ENCODE data around the gene CARD9.

Gene CARD9

GRCh38 chr9:136376457-136376856 is 3.0 kb upstream of the CARD9 start:
- no peak for TF ChIP-seq CTCF (IDR thresholded peaks at IDR 0.05; ENCODE audit: low read depth, low read length, missing control alignments)
- in situ Hi-C loops (cut with HindIII; ENCODE audit: low sequenced_read_pairs) = no loop called here

GRCh38 chr9:136375096-136375495 is 1.6 kb upstream of the CARD9 start:
- in situ Hi-C loops (cut with HindIII; ENCODE audit: low sequenced_read_pairs) = no loop called here
- H3K4me3 ChIP-seq (ENCODE audit: low read depth, low read length) = no peak overlapping the region
- TF ChIP-seq CTCF (IDR thresholded peaks at IDR 0.05; ENCODE audit: low read depth, low read length, missing control alignments) = no peak
- DNase-seq (ENCODE audit: low read depth) = no peak

More at GRCh38 chr9:136376457-136376856, 3.0 kb upstream of the CARD9 start:
- H3K4me3 ChIP-seq (ENCODE audit: low read depth, low read length) = no peak overlapping the region
- no peak for DNase-seq (ENCODE audit: low read depth)

GRCh38 chr9:136374183-136374575 is 710 bp upstream of the CARD9 start:
- no peak overlapping the region for H3K4me3 ChIP-seq (ENCODE audit: low read depth, low read length)
- no peak for DNase-seq (ENCODE audit: low read depth)
- in situ Hi-C loops (cut with HindIII; ENCODE audit: low sequenced_read_pairs) = no loop called here
- no peak for TF ChIP-seq CTCF (IDR thresholded peaks at IDR 0.05; ENCODE audit: low read depth, low read length, missing control alignments)

GRCh38 chr9:136372561-136373299 is 739 bp downstream of the CARD9 start:
- in situ Hi-C loops (cut with HindIII; ENCODE audit: low sequenced_read_pairs) = no loop called here
- no peak for TF ChIP-seq CTCF (IDR thresholded peaks at IDR 0.05; ENCODE audit: low read depth, low read length, missing control alignments)
- H3K4me3 ChIP-seq (ENCODE audit: low read depth, low read length) = no peak overlapping the region
- DNase-seq (ENCODE audit: low read depth) = peak; percentile 8

GRCh38 chr9:136372006-136372405 is 1.5 kb downstream of the CARD9 start:
- H3K4me3 ChIP-seq (ENCODE audit: low read depth, low read length) = no peak overlapping the region
- in situ Hi-C loops (cut with HindIII; ENCODE audit: low sequenced_read_pairs) = no loop called here
- no peak for TF ChIP-seq CTCF (IDR thresholded peaks at IDR 0.05; ENCODE audit: low read depth, low read length, missing control alignments)
- no peak for DNase-seq (ENCODE audit: low read depth)

GRCh38 chr9:136371533-136371880 is 2.0 kb downstream of the CARD9 start:
- in situ Hi-C loops (cut with HindIII; ENCODE audit: low sequenced_read_pairs) = no loop called here
- no peak for DNase-seq (ENCODE audit: low read depth)
- TF ChIP-seq CTCF (IDR thresholded peaks at IDR 0.05; ENCODE audit: low read depth, low read length, missing control alignments) = no peak
- H3K4me3 ChIP-seq (ENCODE audit: low read depth, low read length) = no peak overlapping the region
